Gastroesophageal sphincter (tissue), 4 donors: ENCODE results near the gene ZC3H18. TPM values are rescaled to one million over a fixed set of nuclear protein-coding genes. Genes with fewer than 3 reads are reported as not detected.

Experiments
- ATAC-seq: fragments of 150-250 bp; one replicate; pipeline ENCODE4 v1.9.1; 2016; ENCODE audit warnings: mild to moderate bottlenecking, moderate library complexity
- H3K27ac ChIP-seq, 4 donors: fragments of 200-600 bp; sonication (generic) in 3 of 4; 1 replicate in 3 of 4; 2 replicates in 1 of 4; pipeline ENCODE4 v1.5.1; 2016 to 2019
- H3K27me3 ChIP-seq: fragments of 200-600 bp; sonication (generic); one replicate; pipeline ENCODE4 v1.5.1; 2019
- H3K36me3 ChIP-seq, 2 donors: fragments of 200-600 bp; sonication (generic); one replicate each; pipeline ENCODE4 v1.5.1; 2019; ENCODE audit warnings: control low read depth in 1 of 2
- H3K4me1 ChIP-seq, 3 donors: fragments of 200-600 bp; sonication (generic); 1 replicate in 2 of 3; 2 replicates in 1 of 3; pipeline ENCODE4 v1.5.1; 2016 to 2019; ENCODE audit warnings: control low read depth in 2 of 3
- H3K4me3 ChIP-seq, 2 donors: fragments of 200-600 bp; sonication (generic); one replicate each; pipeline ENCODE4 v1.5.1; 2019; ENCODE audit warnings: mild to moderate bottlenecking in 1 of 2, moderate library complexity in 1 of 2
- H3K9me3 ChIP-seq, 3 donors: fragments of 200-600 bp; sonication (generic); one replicate each; pipeline ENCODE4 v1.5.1; 2017 to 2019; ENCODE audit warnings: control low read depth in 2 of 3
- EP300 ChIP-seq: sonication (generic); formaldehyde crosslinking; IDR thresholded peaks from one replicate; pipeline ENCODE4 v1.6.1; 2017; ENCODE audit warnings: antibody characterized with exemption, mild to moderate bottlenecking
- POLR2A ChIP-seq, 2 donors: fragments of 450-650 bp; IDR thresholded peaks; one replicate each; pipeline ENCODE4 v1.6.1; 2017; ENCODE audit warnings: antibody characterized with exemption in 2 of 2, mild to moderate bottlenecking in 2 of 2, moderate library complexity in 1 of 2
- POLR2AphosphoS5 ChIP-seq: sonication (generic); formaldehyde crosslinking; IDR thresholded peaks from one replicate; pipeline ENCODE4 v1.6.1; 2017; ENCODE audit warnings: antibody characterized with exemption
- WGBS, 2 donors: methylation state at CpG; one replicate each; pipeline ENCODE4 v1.1.5; 2018; ENCODE audit warnings: low coverage in 1 of 2; 5-methylcytosine and 5-hydroxymethylcytosine counted together
- total RNA-seq, 4 donors: library from RNA; depleted of rRNA; stranded (reverse); fragments of >200 nt; gene quantifications; one replicate each; pipeline ENCODE4 v1.1.0, GENCODE V29; 2016
- TF ChIP-seq, protein P1 (sequence below), 4 experiments: fragments of 200-600 bp in 2 of 4; fragments of 450-650 bp in 2 of 4; sonication (generic) in 1 of 4; IDR thresholded peaks; one replicate each; pipeline ENCODE4 v1.5.1; 2017 to 2019; ENCODE audit warnings: antibody characterized with exemption in 4 of 4, mild to moderate bottlenecking in 2 of 4, moderate library complexity in 2 of 4

ZC3H18 gene
- total RNA-seq, 4 donors from 2014 or later = 15.8 to 40.6 (median 23.3) TPM

DNA sequence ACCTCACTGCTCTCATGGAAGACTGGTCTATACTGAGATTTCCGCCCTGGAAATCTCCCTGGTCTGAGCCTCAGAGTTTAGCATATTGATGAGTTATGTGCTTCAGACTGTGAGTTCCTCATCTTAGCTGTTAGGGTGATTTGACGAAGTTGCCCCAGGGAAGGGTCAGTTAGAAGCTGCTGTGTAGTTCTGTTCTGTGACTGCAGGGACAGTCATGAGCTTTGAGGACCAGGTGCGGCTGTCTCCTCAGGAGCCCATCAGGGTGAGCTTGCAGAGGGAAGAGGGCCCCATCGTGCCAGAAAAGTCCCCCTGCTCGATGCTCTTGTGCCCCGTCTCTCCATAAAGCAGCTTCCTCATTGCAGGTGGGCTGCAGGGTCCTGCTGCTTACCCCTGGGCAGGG, 39.9 kb downstream of the ZC3H18 start:
- peaks cover 0 to 98% of the 10 kb centered on the region in 2 donors for H3K36me3 ChIP-seq
- no peak overlapping the region for H3K4me3 ChIP-seq
- ATAC-seq = no peak

DNA sequence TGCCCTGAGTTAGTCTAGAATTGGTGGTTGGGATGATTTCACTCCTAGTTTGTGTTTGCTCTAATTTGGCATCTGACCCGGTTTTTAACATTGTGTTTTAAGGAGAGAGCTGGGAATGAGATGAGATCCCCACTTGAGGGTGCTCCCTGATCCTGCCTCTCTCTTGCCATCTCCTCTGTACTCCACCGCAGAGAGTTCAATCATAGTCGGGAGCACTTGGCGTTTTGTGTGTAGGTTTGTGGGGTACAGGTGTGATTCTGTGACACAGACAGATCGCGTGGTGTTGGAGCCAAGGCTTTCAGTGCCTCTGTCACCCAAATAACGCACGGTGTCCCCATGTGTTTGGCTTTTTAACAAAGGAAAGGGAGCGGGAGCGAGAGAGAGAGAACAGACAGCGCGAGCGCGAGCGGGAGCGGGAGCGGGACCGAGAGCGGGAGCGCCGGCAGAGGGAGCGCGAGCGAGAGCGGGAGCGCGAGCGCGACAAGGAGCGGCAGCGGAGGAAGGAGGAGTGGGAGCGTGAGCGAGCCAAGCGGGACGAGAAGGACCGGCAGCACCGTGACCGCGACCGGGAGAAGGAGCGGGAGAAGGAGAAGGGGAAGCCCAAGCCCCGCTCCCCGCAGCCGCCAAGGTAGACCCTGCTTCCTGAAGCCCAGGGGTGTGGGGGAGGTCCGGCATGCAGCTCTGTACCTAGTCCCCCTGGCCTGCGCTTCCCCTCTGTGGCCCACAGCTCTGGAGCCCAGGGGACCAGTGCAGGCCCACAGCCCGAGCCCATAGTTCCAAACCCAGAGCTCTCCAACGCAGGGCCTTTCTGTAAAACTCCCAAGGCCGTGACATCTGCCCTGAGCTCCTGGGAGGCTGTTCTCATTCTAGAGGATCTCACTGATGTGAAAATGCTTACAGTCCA, 41.0 kb downstream of the ZC3H18 start:
- H3K36me3 ChIP-seq = peaks cover 0 to 98% of the 10 kb centered on the region in 2 donors
- no peak for TF ChIP-seq POLR2A (IDR thresholded peaks at IDR 0.05)
- TF ChIP-seq POLR2AphosphoS5 = no peak
- TF ChIP-seq, protein P1, sequence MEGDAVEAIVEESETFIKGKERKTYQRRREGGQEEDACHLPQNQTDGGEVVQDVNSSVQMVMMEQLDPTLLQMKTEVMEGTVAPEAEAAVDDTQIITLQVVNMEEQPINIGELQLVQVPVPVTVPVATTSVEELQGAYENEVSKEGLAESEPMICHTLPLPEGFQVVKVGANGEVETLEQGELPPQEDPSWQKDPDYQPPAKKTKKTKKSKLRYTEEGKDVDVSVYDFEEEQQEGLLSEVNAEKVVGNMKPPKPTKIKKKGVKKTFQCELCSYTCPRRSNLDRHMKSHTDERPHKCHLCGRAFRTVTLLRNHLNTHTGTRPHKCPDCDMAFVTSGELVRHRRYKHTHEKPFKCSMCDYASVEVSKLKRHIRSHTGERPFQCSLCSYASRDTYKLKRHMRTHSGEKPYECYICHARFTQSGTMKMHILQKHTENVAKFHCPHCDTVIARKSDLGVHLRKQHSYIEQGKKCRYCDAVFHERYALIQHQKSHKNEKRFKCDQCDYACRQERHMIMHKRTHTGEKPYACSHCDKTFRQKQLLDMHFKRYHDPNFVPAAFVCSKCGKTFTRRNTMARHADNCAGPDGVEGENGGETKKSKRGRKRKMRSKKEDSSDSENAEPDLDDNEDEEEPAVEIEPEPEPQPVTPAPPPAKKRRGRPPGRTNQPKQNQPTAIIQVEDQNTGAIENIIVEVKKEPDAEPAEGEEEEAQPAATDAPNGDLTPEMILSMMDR (IDR thresholded peaks at IDR 0.05) = no peak

More for the DNA sequence above, 39.9 kb downstream of the ZC3H18 start:
- WGBS, 2 donors = no CpG with 5 or more reads among the region's 6 CpGs
- Histone ChIP-seq H3K9me3 (no peaks in the 10 kb centered on the region), H3K27ac (no peak overlapping the region), H3K4me1 (no peaks in the 10 kb centered on the region), H3K27me3 (no peaks in the 10 kb centered on the region)
- no peak for TF ChIP-seq EP300
- TF ChIP-seq POLR2A (IDR thresholded peaks at IDR 0.05) = no peak
- no peak for TF ChIP-seq POLR2AphosphoS5
- TF ChIP-seq, protein P1 (IDR thresholded peaks at IDR 0.05) = no peak

DNA sequence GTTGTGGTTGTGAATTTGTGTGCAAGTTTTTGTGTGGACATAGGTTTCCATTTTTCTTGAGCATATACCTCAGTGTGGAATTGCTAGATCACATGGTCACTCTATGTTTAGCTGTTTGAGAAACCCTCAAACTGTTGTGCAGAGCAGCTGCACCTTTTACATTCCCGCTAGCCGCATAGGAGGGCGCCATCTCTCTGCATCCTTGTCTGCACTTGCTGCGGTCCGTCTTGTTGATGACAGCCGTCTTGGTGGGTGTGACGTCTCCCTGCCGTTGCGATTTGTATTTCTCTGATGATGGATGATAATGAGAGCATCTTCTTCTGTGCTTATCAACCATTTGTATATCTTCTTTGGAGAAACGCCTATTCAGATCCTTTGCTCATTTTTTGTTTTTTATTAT, 43.1 kb downstream of the ZC3H18 start:
- no peak for TF ChIP-seq POLR2AphosphoS5
- TF ChIP-seq, protein P1 (IDR thresholded peaks at IDR 0.05) = no peak
- TF ChIP-seq POLR2A (IDR thresholded peaks at IDR 0.05) = no peak
- TF ChIP-seq EP300 = no peak
- Histone ChIP-seq H3K4me1 (peaks cover 0 to 6% (median 0%) of the 10 kb centered on the region in 3 donors), H3K9me3 (no peaks in the 10 kb centered on the region), H3K36me3 (peaks cover 0 to 98% of the 10 kb centered on the region in 2 donors), H3K27me3 (no peaks in the 10 kb centered on the region), H3K4me3 (no peak overlapping the region), H3K27ac (no peak overlapping the region)
- ATAC-seq = no peak
- 68 to 74% methylated on average over 5 to 8 of the region's 10 CpGs for WGBS, 2 donors

More for the DNA sequence above, 41.0 kb downstream of the ZC3H18 start:
- no peaks in the 10 kb centered on the region for H3K27me3 ChIP-seq
- WGBS, 2 donors = 74 to 80% methylated on average over 13 to 46 of the region's 49 CpGs
- H3K4me1 ChIP-seq = peaks cover 0 to 6% (median 0%) of the 10 kb centered on the region in 3 donors
- H3K27ac ChIP-seq = no peak overlapping the region
- no peaks in the 10 kb centered on the region for H3K9me3 ChIP-seq
- no peak for ATAC-seq
- H3K4me3 ChIP-seq = no peak overlapping the region

DNA sequence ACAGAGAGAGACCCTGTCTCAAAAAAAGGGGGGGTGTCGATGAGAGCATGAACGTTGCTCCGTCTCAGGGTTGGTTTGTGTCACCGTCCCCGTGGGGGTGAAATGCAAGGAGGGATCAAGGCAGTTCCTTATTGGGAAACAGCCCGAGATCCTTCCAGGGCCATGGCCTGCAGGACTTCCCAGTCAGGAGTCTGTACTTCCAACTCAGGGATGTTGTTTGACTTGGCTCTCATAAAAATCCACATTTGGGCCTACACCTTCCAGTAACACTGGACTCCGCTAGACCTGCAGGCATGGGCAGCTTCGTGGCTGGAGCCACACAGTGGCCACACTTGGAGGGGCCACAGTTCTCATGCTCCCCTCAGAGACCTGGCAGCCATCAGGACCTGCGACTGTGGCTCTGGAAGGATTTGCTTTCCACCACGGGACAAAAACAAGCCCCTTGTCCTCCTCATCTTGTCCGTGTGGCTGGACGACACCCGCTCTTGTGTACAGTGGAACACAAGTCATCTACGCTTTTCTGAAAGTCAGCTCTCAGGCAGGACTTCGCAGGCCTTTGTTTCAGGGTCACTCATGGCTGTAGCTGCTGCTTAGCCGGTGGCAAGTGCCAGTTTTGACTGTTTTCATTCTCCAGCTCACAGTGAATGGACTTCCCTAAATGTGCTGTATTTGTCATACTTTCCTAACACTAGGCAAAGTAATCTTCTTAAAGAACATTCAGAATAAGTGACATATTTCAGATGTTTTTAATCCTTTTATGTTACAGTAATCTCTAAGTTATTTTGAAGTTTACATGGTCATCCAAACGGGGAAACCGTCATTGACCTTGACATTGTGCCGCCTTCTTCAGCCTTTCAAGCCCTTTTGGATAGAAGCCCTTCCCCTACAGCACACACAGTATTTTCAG, 44.0 kb downstream of the ZC3H18 start:
- Histone ChIP-seq H3K9me3 (no peaks in the 10 kb centered on the region), H3K27ac (no peak overlapping the region), H3K4me1 (peaks cover 0 to 6% (median 0%) of the 10 kb centered on the region in 3 donors), H3K27me3 (no peaks in the 10 kb centered on the region), H3K4me3 (no peak overlapping the region), H3K36me3 (peaks cover 0 to 98% of the 10 kb centered on the region in 2 donors)
- no peak for ATAC-seq
- TF ChIP-seq POLR2A (IDR thresholded peaks at IDR 0.05) = no peak
- TF ChIP-seq, protein P1 (IDR thresholded peaks at IDR 0.05) = no peak
- no peak for TF ChIP-seq POLR2AphosphoS5
- no peak for TF ChIP-seq EP300
- WGBS, 2 donors = 62 to 83% methylated on average over 10 to 11 of the region's 19 CpGs
